PC-9 (cell line): ENCODE measurements around the gene STARD10. TPM values are rescaled to one million over a fixed set of nuclear protein-coding genes. Genes with fewer than 3 reads are reported as not detected.
A peak's percentile ranks its signal among the peaks of the same experiment; 100 is the strongest.

Experiments
- BruUV-seq: library from RNA; stranded (reverse); fragments of 400-500 nt; replicated peaks from 2 replicates; lab custom pipeline; 2021; lab: Mats Ljungman, UMichigan
- CTCF ChIA-PET: fragments of 300-600 bp; sonication (Branson Sonifier 250); formaldehyde crosslinking; loops from one replicate; lab custom pipeline; 2022; ENCODE audit warnings: antibody characterized with exemption; lab: Charles Lee
- POLR2A ChIA-PET: fragments of 300-600 bp; sonication (Branson Sonifier 250); formaldehyde crosslinking; loops from one replicate; lab custom pipeline; 2022; ENCODE audit warnings: antibody characterized with exemption; ENCODE audit not compliant: unreplicated experiment; lab: Charles Lee
- DNase-seq, 2 experiments: peaks; one replicate each; pipeline versions ENCODE4 v3.0.0 to v3.0.0-alpha.2; 2015 to 2022; ENCODE audit warnings: mixed read lengths in 1 of 2
- H2AFZ ChIP-seq: fragments of 200-600 bp; sonication (generic); 2 replicates; pipeline ENCODE4 v1.8.1; 2017; ENCODE audit warnings: antibody characterized with exemption
- H3F3A ChIP-seq: fragments of 200-600 bp; sonication (generic); 2 replicates; pipeline ENCODE4 v1.8.1; 2017; ENCODE audit warnings: antibody characterized with exemption, mild to moderate bottlenecking, low read depth; ENCODE audit not compliant: insufficient read depth
- H3K27ac ChIP-seq: fragments of 200-600 bp; sonication (generic); 2 replicates; pipeline ENCODE4 v1.6.1; 2016; ENCODE audit warnings: mixed run types
- H3K27me3 ChIP-seq: fragments of 200-600 bp; sonication (generic); 2 replicates; pipeline ENCODE4 v1.6.1; 2016; ENCODE audit warnings: low read depth, mixed run types; ENCODE audit not compliant: insufficient read depth
- H3K36me3 ChIP-seq: fragments of 200-600 bp; sonication (generic); 2 replicates; pipeline ENCODE4 v1.6.1; 2016; ENCODE audit warnings: low read depth, mixed run types
- H3K4me1 ChIP-seq: fragments of 200-600 bp; sonication (generic); replicated peaks from 2 replicates; pipeline ENCODE4 v1.6.1; 2016; ENCODE audit warnings: mixed run types; ENCODE audit not compliant: insufficient read depth
- H3K4me2 ChIP-seq: fragments of 200-600 bp; sonication (generic); 2 replicates; pipeline ENCODE4 v1.6.1; 2017; ENCODE audit warnings: mixed run types
- H3K4me3 ChIP-seq: fragments of 200-600 bp; sonication (generic); 2 replicates; pipeline ENCODE4 v1.6.1; 2016; ENCODE audit warnings: mixed run types
- H3K79me2 ChIP-seq: fragments of 200-600 bp; sonication (generic); 2 replicates; pipeline ENCODE4 v1.6.1; 2017; ENCODE audit warnings: low read depth, mixed run types
- H3K9me2 ChIP-seq: fragments of 200-600 bp; sonication (generic); 2 replicates; pipeline ENCODE4 v1.8.1; 2017; ENCODE audit warnings: mild to moderate bottlenecking; ENCODE audit not compliant: insufficient read depth
- H3K9me3 ChIP-seq: fragments of 200-600 bp; sonication (generic); 2 replicates; pipeline ENCODE4 v1.8.1; 2016; ENCODE audit warnings: low read depth; ENCODE audit not compliant: insufficient read depth
- H4K20me1 ChIP-seq: fragments of 200-600 bp; sonication (generic); 2 replicates; pipeline ENCODE4 v1.8.1; 2017; ENCODE audit not compliant: insufficient read depth
- EZH2 ChIP-seq: fragments of 200-600 bp; sonication (generic); IDR thresholded peaks from 2 replicates; pipeline ENCODE4 v1.8.0; 2017; ENCODE audit warnings: antibody characterized with exemption, low read depth
- intact Hi-C: fragments of 100-400 bp; cut with micrococcal nuclease; formaldehyde crosslinking; loops from one replicate; pipeline ENCODE4 v1.10.0; 2022; ENCODE audit not compliant: unreplicated experiment
- total RNA-seq: library from RNA; stranded (reverse); gene quantifications from 2 replicates; pipeline ENCODE4 v1.2.3, GENCODE V29; 2021
- TF ChIP-seq, protein P1 (sequence below): fragments of 200-600 bp; sonication (generic); conservative IDR thresholded peaks from 2 replicates; pipeline ENCODE4 v1.6.1; 2017; ENCODE audit warnings: mixed run types, antibody characterized with exemption, mild to moderate bottlenecking, moderate library complexity

STARD10 gene
- total RNA-seq, 1 experiment from 2014 or later = 145 TPM

GRCh38 chr11:72724851-72725723 is 68.8 kb downstream of the STARD10 start:
- peak; percentile 72 to 76 for DNase-seq
- Histone ChIP-seq H3K79me2 (peaks cover 50% of the 10 kb centered on the region), H3K27me3 (no peaks in the 10 kb centered on the region), H3K4me3 (no peak overlapping the region), H3K27ac (no peak overlapping the region), H3K4me2 (no peak overlapping the region), H3F3A (peaks cover under 1% of the 10 kb centered on the region; the same call in 1 of the 2 replicates), H3K36me3 (no peaks in the 10 kb centered on the region), H3K9me3 (no peaks in the 10 kb centered on the region), H4K20me1 (no peaks in the 10 kb centered on the region; the same call in 1 of the 2 replicates), H3K9me2 (no peaks in the 10 kb centered on the region), H2AFZ (no peak overlapping the region), H3K4me1 (peaks cover 15% of the 10 kb centered on the region)
- BruUV-seq = no TSS peak
- intact Hi-C loops = loop anchor here (1.0 to 2.0 kb wide), 5 partner anchors 68 to 564 kb away; no protein-coding TSS in a partner anchor
- ChIA-PET POLR2A (interaction anchor here (0.5 kb wide), 1 partner anchor 451 kb away, joined by 25 read pairs; no protein-coding TSS in a partner anchor), CTCF (interaction anchor here (0.6 to 1.9 kb wide), 20 partner anchors 10 to 647 kb away, joined by 3 to 18 read pairs (median 4); partner anchors contain the start of gene STARD10)
- TF ChIP-seq EZH2 = no peak
- TF ChIP-seq, protein P1, sequence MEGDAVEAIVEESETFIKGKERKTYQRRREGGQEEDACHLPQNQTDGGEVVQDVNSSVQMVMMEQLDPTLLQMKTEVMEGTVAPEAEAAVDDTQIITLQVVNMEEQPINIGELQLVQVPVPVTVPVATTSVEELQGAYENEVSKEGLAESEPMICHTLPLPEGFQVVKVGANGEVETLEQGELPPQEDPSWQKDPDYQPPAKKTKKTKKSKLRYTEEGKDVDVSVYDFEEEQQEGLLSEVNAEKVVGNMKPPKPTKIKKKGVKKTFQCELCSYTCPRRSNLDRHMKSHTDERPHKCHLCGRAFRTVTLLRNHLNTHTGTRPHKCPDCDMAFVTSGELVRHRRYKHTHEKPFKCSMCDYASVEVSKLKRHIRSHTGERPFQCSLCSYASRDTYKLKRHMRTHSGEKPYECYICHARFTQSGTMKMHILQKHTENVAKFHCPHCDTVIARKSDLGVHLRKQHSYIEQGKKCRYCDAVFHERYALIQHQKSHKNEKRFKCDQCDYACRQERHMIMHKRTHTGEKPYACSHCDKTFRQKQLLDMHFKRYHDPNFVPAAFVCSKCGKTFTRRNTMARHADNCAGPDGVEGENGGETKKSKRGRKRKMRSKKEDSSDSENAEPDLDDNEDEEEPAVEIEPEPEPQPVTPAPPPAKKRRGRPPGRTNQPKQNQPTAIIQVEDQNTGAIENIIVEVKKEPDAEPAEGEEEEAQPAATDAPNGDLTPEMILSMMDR = peak; percentile 97

DNA sequence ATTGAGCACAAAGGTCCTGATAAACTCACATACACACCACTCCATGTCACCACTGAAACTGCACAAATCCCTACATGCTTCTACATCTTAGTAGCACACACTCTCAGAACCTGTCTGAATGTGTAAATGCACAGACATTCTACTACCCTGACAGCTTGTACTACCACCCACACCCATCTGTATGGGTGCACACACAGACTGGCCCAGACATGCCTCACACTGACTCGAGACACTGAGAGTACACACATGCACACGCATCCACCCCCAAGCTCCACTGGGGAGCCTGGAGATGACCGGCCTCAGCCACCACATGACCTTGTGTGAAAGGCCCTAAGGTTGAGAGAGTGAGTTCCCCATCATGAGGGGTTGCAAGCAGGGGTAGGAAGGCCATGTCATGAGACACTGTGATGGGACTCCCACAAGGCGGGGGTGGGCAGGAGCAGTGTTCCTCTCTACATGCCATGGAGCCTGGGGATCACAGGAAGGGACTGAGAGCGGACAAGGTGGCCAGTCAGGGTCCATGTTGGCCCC is 69.8 kb downstream of the STARD10 start:
- Histone ChIP-seq H3F3A (no peaks in the 10 kb centered on the region; the same call in 1 of the 2 replicates), H2AFZ (no peak overlapping the region), H3K4me1 (peaks cover 15% of the 10 kb centered on the region), H3K79me2 (peaks cover 57% of the 10 kb centered on the region), H4K20me1 (peaks cover 7% of the 10 kb centered on the region), H3K4me2 (no peak overlapping the region), H3K9me3 (no peaks in the 10 kb centered on the region), H3K27me3 (no peaks in the 10 kb centered on the region), H3K9me2 (no peaks in the 10 kb centered on the region), H3K4me3 (no peak overlapping the region), H3K36me3 (no peaks in the 10 kb centered on the region), H3K27ac (no peak overlapping the region)
- ChIA-PET POLR2A (no interaction called here), CTCF (interaction anchor here (0.7 kb wide), 1 partner anchor 11 kb away, joined by 3 read pairs; no protein-coding TSS in a partner anchor)
- TF ChIP-seq, protein P1 = no peak
- TF ChIP-seq EZH2 = no peak
- BruUV-seq = no TSS peak
- no peak for DNase-seq
- intact Hi-C loops = loop anchor here (2.0 kb wide), 3 partner anchors 89 to 565 kb away; no protein-coding TSS in a partner anchor

DNA sequence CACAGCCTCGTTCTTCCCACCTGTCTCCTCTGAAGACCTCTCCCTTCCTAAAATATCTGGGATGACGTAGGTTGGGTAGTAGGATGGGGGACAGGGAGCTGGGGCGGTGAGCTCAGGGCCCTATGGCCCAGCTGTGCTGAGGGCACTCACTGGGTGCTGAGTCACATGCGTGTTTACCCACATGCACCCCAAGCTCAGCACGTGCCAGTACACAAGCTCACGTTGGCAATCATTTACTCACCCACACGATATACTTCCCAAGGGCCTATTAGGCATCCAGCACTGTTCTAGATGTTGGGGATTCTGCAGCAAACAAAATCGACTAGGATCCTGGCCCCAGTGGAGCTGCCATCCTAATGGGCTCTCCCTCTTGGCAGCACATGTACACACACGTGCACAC is 70.3 kb downstream of the STARD10 start:
- no peak overlapping the region for H3K27ac ChIP-seq
- H3K4me2 ChIP-seq = no peak overlapping the region
- H3K36me3 ChIP-seq = no peaks in the 10 kb centered on the region
- H3F3A ChIP-seq = no peaks in the 10 kb centered on the region; the same call in 1 of the 2 replicates
- H3K79me2 ChIP-seq = peaks cover 61% of the 10 kb centered on the region
- BruUV-seq = no TSS peak
- H2AFZ ChIP-seq = no peak overlapping the region
- H3K4me3 ChIP-seq = no peak overlapping the region
- CTCF ChIA-PET = interaction anchor here (1.3 kb wide), 1 partner anchor 513 kb away, joined by 3 read pairs; no protein-coding TSS in a partner anchor
- intact Hi-C loops = no loop called here
- peaks cover 7% of the 10 kb centered on the region for H4K20me1 ChIP-seq
- no peaks in the 10 kb centered on the region for H3K9me2 ChIP-seq
- no peak for DNase-seq
- TF ChIP-seq, protein P1 = no peak
- TF ChIP-seq EZH2 = no peak
- POLR2A ChIA-PET = interaction anchor here (0.7 kb wide), 1 partner anchor 1183 kb away, joined by 8 read pairs; no protein-coding TSS in a partner anchor
- no peaks in the 10 kb centered on the region for H3K27me3 ChIP-seq
- H3K4me1 ChIP-seq = peaks cover 15% of the 10 kb centered on the region
- no peaks in the 10 kb centered on the region for H3K9me3 ChIP-seq
